ENCODE results near the gene CTIF.

- TF ChIP-seq, protein P1, sequence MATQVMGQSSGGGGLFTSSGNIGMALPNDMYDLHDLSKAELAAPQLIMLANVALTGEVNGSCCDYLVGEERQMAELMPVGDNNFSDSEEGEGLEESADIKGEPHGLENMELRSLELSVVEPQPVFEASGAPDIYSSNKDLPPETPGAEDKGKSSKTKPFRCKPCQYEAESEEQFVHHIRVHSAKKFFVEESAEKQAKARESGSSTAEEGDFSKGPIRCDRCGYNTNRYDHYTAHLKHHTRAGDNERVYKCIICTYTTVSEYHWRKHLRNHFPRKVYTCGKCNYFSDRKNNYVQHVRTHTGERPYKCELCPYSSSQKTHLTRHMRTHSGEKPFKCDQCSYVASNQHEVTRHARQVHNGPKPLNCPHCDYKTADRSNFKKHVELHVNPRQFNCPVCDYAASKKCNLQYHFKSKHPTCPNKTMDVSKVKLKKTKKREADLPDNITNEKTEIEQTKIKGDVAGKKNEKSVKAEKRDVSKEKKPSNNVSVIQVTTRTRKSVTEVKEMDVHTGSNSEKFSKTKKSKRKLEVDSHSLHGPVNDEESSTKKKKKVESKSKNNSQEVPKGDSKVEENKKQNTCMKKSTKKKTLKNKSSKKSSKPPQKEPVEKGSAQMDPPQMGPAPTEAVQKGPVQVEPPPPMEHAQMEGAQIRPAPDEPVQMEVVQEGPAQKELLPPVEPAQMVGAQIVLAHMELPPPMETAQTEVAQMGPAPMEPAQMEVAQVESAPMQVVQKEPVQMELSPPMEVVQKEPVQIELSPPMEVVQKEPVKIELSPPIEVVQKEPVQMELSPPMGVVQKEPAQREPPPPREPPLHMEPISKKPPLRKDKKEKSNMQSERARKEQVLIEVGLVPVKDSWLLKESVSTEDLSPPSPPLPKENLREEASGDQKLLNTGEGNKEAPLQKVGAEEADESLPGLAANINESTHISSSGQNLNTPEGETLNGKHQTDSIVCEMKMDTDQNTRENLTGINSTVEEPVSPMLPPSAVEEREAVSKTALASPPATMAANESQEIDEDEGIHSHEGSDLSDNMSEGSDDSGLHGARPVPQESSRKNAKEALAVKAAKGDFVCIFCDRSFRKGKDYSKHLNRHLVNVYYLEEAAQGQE (IDR thresholded peaks at IDR 0.05; ENCODE audit: insufficient read depth in 1 of 2, low read depth in 2 of 2, low read length in 1 of 2): no peak
- TF ChIP-seq CTCF (IDR thresholded peaks at IDR 0.05) (no peak), SIN3A (IDR thresholded peaks at IDR 0.05; ENCODE audit: borderline replicate concordance, insufficient read depth, low read depth, low read length) (no peak), POLR2AphosphoS5 (IDR thresholded peaks at IDR 0.05; ENCODE audit: low read depth, low read length) (no peak)
Measured at GRCh38 chr18:48531082-48531403, 7.8 kb upstream of the CTIF start.
